Body of pancreas (tissue), 4 donors: ENCODE measurements around the gene SAC3D1. TPM values are rescaled to one million over a fixed set of nuclear protein-coding genes. Genes with fewer than 3 reads are reported as not detected.

Experiments used
- ATAC-seq: fragments of 150-250 bp; one replicate; pipeline ENCODE4 v1.9.1; 2016
- DNase-seq, 4 donors: peaks; one replicate each; pipeline ENCODE4 v3.0.0-alpha.2; 2019
- H3K27ac ChIP-seq, 4 donors: fragments of 200-600 bp; sonication (generic); 1 replicate in 3 of 4; 2 replicates in 1 of 4; pipeline versions ENCODE4 v1.5.1 to v1.6.1; 2016 to 2019; ENCODE audit warnings: mild to moderate bottlenecking in 1 of 4, mixed read lengths in 1 of 4, moderate library complexity in 1 of 4
- H3K27me3 ChIP-seq, 2 donors: fragments of 200-600 bp; sonication (generic); one replicate each; pipeline ENCODE4 v1.6.0; 2016; ENCODE audit warnings: mild to moderate bottlenecking in 1 of 2
- H3K36me3 ChIP-seq, 2 donors: fragments of 200-600 bp; sonication (generic); replicated peaks in 1 of 2; 2 replicates each; pipeline ENCODE4 v1.5.1; 2016; ENCODE audit warnings: low read depth in 2 of 2; ENCODE audit not compliant: insufficient read depth in 1 of 2
- H3K4me1 ChIP-seq: fragments of 200-600 bp; sonication (generic); one replicate; pipeline ENCODE4 v1.6.0; 2016
- H3K4me3 ChIP-seq, 2 donors: fragments of 200-600 bp; sonication (generic); 1 replicate in 1 of 2; 2 replicates in 1 of 2; pipeline ENCODE4 v1.5.1; 2016 to 2019
- H3K9me3 ChIP-seq, 3 donors: fragments of 200-600 bp; sonication (generic); 1 replicate in 2 of 3; 2 replicates in 1 of 3; pipeline ENCODE4 v1.5.1; 2016
- POLR2A ChIP-seq, 3 donors: fragments of 450-650 bp; IDR thresholded peaks; one replicate each; pipeline ENCODE4 v1.6.1; 2016; ENCODE audit warnings: antibody characterized with exemption in 3 of 3, mild to moderate bottlenecking in 2 of 3
- WGBS, 2 donors: methylation state at CpG; one replicate each; pipeline ENCODE4 v1.1.5; 2017; 5-methylcytosine and 5-hydroxymethylcytosine counted together
- intact Hi-C: fragments of 100-400 bp; cut with DNase I; formaldehyde crosslinking; loops from one replicate; pipeline ENCODE4 v1.15.1; 2023
- total RNA-seq, 2 donors: library from RNA; depleted of rRNA; stranded (reverse); fragments of >200 nt; gene quantifications; one replicate each; pipeline ENCODE4 v1.1.0, GENCODE V29; 2016
- TF ChIP-seq, protein P1 (sequence below), 7 experiments: fragments of 450-650 bp in 4 of 7; fragments of 200-600 bp in 3 of 7; sonication (generic) in 3 of 7; IDR thresholded peaks; one replicate each; pipeline ENCODE4 v1.5.1; 2016 to 2019; ENCODE audit warnings: antibody characterized with exemption in 7 of 7

Gene SAC3D1
- total RNA-seq, 2 donors from 2014 or later, result 5.4 to 30.3 TPM

DNA sequence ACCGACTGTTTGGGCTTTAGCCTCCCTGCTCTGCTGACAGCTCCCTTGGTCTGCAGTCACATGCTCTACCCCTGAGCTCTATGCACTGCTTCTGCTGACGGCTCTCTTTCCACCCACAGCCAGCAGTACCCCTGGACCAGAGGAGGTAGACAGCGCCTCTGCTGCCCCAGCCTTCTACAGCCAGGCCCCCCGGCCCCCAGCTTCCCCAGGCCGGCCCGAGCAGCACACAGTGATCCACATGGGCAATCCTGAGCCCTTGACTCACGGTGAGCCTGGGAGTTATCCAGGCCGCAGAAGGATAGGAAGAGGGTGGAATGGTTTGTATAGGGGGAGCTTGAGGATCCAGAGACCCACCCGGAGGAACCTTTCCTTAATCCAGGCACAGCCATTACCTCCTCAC is 45.8 kb downstream of the SAC3D1 start:
- no peaks in the 10 kb centered on the region for H3K27me3 ChIP-seq
- TF ChIP-seq, protein P1, sequence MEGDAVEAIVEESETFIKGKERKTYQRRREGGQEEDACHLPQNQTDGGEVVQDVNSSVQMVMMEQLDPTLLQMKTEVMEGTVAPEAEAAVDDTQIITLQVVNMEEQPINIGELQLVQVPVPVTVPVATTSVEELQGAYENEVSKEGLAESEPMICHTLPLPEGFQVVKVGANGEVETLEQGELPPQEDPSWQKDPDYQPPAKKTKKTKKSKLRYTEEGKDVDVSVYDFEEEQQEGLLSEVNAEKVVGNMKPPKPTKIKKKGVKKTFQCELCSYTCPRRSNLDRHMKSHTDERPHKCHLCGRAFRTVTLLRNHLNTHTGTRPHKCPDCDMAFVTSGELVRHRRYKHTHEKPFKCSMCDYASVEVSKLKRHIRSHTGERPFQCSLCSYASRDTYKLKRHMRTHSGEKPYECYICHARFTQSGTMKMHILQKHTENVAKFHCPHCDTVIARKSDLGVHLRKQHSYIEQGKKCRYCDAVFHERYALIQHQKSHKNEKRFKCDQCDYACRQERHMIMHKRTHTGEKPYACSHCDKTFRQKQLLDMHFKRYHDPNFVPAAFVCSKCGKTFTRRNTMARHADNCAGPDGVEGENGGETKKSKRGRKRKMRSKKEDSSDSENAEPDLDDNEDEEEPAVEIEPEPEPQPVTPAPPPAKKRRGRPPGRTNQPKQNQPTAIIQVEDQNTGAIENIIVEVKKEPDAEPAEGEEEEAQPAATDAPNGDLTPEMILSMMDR (IDR thresholded peaks at IDR 0.05), result no peak
- TF ChIP-seq POLR2A (IDR thresholded peaks at IDR 0.05), result no peak
- peaks cover 0 to 21% of the 10 kb centered on the region in 2 donors for H3K36me3 ChIP-seq
- no peak for DNase-seq
- intact Hi-C loops, result no loop called here
- H3K4me3 ChIP-seq, result no peak overlapping the region
- ATAC-seq, result no peak
- no peak overlapping the region for H3K27ac ChIP-seq
- no peaks in the 10 kb centered on the region for H3K9me3 ChIP-seq
- 82 to 85% methylated on average over 6 to 9 of the region's 9 CpGs for WGBS, 2 donors
- peaks cover 17% of the 10 kb centered on the region for H3K4me1 ChIP-seq

GRCh38 chr11:65087216-65087615 is 46.2 kb downstream of the SAC3D1 start:
- ATAC-seq (no peak), DNase-seq (no peak)
- peaks cover 17% of the 10 kb centered on the region for H3K4me1 ChIP-seq
- no peaks in the 10 kb centered on the region for H3K9me3 ChIP-seq
- no peaks in the 10 kb centered on the region for H3K27me3 ChIP-seq
- H3K36me3 ChIP-seq, result peaks cover 0 to 21% of the 10 kb centered on the region in 2 donors
- intact Hi-C loops, result no loop called here
- H3K27ac ChIP-seq, result no peak overlapping the region
- WGBS, 2 donors, result 63 to 69% methylated on average over 4 to 11 of the region's 11 CpGs
- no peak for TF ChIP-seq POLR2A (IDR thresholded peaks at IDR 0.05)
- TF ChIP-seq, protein P1 (IDR thresholded peaks at IDR 0.05), result no peak
- H3K4me3 ChIP-seq, result no peak overlapping the region

GRCh38 chr11:65087827-65088226 is 46.8 kb downstream of the SAC3D1 start:
- DNase-seq (no peak), ATAC-seq (no peak)
- no peaks in the 10 kb centered on the region for H3K9me3 ChIP-seq
- no peak overlapping the region for H3K4me3 ChIP-seq
- H3K4me1 ChIP-seq, result peaks cover 17% of the 10 kb centered on the region
- H3K36me3 ChIP-seq, result peaks cover 0 to 21% of the 10 kb centered on the region in 2 donors
- no peak overlapping the region for H3K27ac ChIP-seq
- intact Hi-C loops, result no loop called here
- WGBS, 2 donors, result 91 to 92% methylated on average over 6 to 15 of the region's 15 CpGs
- TF ChIP-seq POLR2A (IDR thresholded peaks at IDR 0.05), result no peak
- TF ChIP-seq, protein P1 (IDR thresholded peaks at IDR 0.05), result no peak
- no peaks in the 10 kb centered on the region for H3K27me3 ChIP-seq

DNA sequence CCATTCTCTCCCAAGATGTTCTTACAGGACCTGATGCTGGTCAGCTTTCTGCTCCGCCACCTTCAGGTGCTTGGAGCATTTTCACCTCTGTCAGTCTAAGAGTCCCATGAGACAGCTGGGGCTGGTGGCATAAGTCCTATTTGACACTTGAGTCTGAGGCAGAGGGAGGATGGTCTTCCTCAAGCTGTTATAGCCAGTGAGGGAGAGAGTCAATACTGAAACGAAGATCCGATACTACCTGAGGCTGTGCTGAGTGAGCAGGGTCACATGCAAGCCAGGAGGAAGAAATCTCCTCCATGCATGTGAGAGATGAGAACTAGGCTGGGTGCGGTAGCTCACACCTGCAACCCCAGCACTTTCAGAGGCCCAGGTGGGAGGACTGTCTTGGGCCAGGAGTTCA is 48.6 kb downstream of the SAC3D1 start:
- WGBS, 2 donors, result 77 to 91% methylated on average over 3 to 4 of the region's 4 CpGs
- Histone ChIP-seq H3K4me1 (peaks cover 10% of the 10 kb centered on the region), H3K27ac (no peak overlapping the region), H3K9me3 (no peaks in the 10 kb centered on the region), H3K36me3 (peaks cover 0 to 21% of the 10 kb centered on the region in 2 donors), H3K4me3 (no peak overlapping the region), H3K27me3 (no peaks in the 10 kb centered on the region)
- DNase-seq (no peak), ATAC-seq (no peak)
- TF ChIP-seq, protein P1 (IDR thresholded peaks at IDR 0.05), result no peak
- TF ChIP-seq POLR2A (IDR thresholded peaks at IDR 0.05), result no peak
- intact Hi-C loops, result no loop called here

GRCh38 chr11:65090628-65091027 is 49.6 kb downstream of the SAC3D1 start:
- no peaks in the 10 kb centered on the region for H3K9me3 ChIP-seq
- H3K36me3 ChIP-seq, result peaks cover 0 to 21% of the 10 kb centered on the region in 2 donors
- H3K4me1 ChIP-seq, result peaks cover 3% of the 10 kb centered on the region
- no peak for TF ChIP-seq POLR2A (IDR thresholded peaks at IDR 0.05)
- TF ChIP-seq, protein P1 (IDR thresholded peaks at IDR 0.05), result no peak
- no peak overlapping the region for H3K27ac ChIP-seq
- no peak for DNase-seq
- ATAC-seq, result no peak
- 96 to 100% methylated on average over 4 of the region's 4 CpGs for WGBS, 2 donors
- H3K4me3 ChIP-seq, result no peak overlapping the region
- intact Hi-C loops, result no loop called here
- no peaks in the 10 kb centered on the region for H3K27me3 ChIP-seq
